Loucy (cell line): ENCODE results near the gene IQCK.

Source experiments
- EZH2phosphoT487 ChIP-seq: fragments of 200-600 bp; IDR thresholded peaks from 2 replicates; pipeline ENCODE4 v1.6.1; 2018; ENCODE audit warnings: antibody characterized with exemption, mild to moderate bottlenecking, moderate library complexity, borderline replicate concordance
- TF ChIP-seq, protein P1 (sequence below): fragments of 200-600 bp; sonication (generic); conservative IDR thresholded peaks from 2 replicates; pipeline ENCODE4 v1.5.1; 2014; ENCODE audit warnings: mild to moderate bottlenecking, antibody characterized with exemption, low read length

DNA sequence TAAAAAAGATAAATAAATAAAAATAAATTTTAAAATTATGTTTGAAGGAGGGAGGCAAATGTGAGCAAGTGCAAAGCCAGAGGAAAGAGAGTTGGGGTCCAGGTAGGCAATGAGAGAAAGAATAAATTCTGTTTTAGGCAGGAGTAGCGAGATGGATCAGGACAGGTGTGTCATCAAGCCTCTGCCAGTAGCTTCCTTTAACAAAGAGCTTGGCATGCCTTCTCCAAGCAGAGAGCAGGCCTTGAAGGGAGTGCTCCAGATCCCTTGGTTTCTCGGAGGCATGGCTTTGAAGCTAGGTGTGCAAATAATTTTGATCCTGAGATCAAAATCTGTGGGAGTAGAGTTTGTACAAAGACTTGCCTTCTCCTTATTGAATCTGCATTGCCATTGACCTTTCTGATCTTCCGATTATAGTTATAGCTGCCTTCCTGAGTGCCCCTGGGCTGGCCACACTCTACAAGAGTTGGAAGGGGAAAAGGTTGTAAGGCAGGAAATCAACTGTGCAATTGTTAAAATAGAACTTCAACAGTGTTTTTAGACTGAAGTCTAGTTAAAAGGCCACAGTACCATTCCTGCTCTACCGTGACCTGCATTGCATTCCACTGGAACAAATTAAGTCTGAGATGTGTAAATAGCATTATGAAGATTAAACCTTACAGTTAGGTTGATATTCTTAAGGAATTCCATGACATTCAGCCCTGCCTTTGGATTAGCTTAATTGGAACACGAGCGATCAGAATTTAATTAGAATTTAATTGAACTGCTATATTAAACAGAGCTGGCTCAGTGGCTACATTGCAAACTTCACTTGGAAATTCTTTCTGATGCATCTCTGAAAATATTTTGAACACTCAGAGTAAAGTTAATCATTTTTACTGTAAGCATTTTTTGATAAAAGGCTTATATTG lies 33.7 kb downstream of the IQCK start:
- TF ChIP-seq, protein P1, sequence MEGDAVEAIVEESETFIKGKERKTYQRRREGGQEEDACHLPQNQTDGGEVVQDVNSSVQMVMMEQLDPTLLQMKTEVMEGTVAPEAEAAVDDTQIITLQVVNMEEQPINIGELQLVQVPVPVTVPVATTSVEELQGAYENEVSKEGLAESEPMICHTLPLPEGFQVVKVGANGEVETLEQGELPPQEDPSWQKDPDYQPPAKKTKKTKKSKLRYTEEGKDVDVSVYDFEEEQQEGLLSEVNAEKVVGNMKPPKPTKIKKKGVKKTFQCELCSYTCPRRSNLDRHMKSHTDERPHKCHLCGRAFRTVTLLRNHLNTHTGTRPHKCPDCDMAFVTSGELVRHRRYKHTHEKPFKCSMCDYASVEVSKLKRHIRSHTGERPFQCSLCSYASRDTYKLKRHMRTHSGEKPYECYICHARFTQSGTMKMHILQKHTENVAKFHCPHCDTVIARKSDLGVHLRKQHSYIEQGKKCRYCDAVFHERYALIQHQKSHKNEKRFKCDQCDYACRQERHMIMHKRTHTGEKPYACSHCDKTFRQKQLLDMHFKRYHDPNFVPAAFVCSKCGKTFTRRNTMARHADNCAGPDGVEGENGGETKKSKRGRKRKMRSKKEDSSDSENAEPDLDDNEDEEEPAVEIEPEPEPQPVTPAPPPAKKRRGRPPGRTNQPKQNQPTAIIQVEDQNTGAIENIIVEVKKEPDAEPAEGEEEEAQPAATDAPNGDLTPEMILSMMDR: no peak
- TF ChIP-seq EZH2phosphoT487: no peak
